Lower lobe of right lung (tissue), 2 donors: ENCODE data around the gene SNCA. TPM values are rescaled to one million over a fixed set of nuclear protein-coding genes. Genes with fewer than 3 reads are reported as not detected.

Experiments
- ATAC-seq, 2 donors: fragments of 200-7000 bp; cut with Tn5 transposase; one replicate each; pipeline ENCODE4 v1.9.1; 2020 to 2022; ENCODE audit warnings: mild to moderate bottlenecking in 2 of 2, moderate library complexity in 2 of 2
- DNase-seq: peaks from one replicate; pipeline ENCODE4 v3.0.0-alpha.2; 2020
- H3K27ac ChIP-seq: fragments of 200-600 bp; one replicate; pipeline ENCODE4 v1.8.0; 2022
- H3K27me3 ChIP-seq: fragments of 200-600 bp; one replicate; pipeline ENCODE4 v1.8.0; 2022; ENCODE audit warnings: low read depth
- H3K36me3 ChIP-seq: fragments of 200-600 bp; one replicate; pipeline ENCODE4 v1.8.0; 2022; ENCODE audit warnings: mild to moderate bottlenecking
- H3K4me1 ChIP-seq: fragments of 200-600 bp; one replicate; pipeline ENCODE4 v1.8.0; 2022
- H3K4me3 ChIP-seq: fragments of 200-600 bp; one replicate; pipeline ENCODE4 v1.8.0; 2022; ENCODE audit warnings: mild to moderate bottlenecking
- H3K9me3 ChIP-seq: fragments of 200-600 bp; one replicate; pipeline ENCODE4 v1.8.0; 2022
- intact Hi-C: fragments of 100-400 bp; cut with DNase I; formaldehyde crosslinking; loops from one replicate; pipeline ENCODE4 v1.11.0; 2022
- total RNA-seq: library from RNA; stranded (reverse); fragmentation: NEBNext Ultra II Directional; extraction: Animal tissue kit (Norgen Biotek cat#: 25700); gene quantifications from one replicate; pipeline ENCODE4 v1.2.1, GENCODE V29; 2021
- TF ChIP-seq, protein P1 (sequence below): fragments of 200-600 bp; IDR thresholded peaks from one replicate; pipeline ENCODE4 v1.8.0; 2022; ENCODE audit warnings: antibody characterized with exemption, mild to moderate bottlenecking
- donor health status: DM: no; HTN: yes; CAD: no; lungs with severe emphysema.

Gene SNCA
- total RNA-seq, 1 donor from 2014 or later = 7.8 TPM

DNA sequence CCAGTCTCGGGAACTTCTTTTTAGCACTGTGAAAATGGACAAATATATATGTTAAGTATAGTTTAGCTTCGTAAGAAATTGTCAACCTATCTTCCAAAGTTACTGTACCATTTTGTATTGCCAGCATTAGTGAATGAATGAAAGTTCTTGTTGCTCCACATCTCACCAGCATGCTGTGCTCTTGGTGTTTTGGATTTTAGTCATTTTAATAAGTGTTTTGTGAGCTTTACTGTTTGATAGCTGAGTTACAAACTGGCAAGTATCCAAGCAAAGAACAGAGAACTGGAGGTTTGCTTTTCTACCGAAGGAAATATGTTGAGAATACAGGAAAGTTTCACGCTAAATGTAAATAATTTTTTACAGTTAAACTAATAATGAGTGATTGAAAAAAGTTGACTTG lies 33.0 kb downstream of the SNCA start:
- Histone ChIP-seq H3K4me3 (no peak overlapping the region), H3K27me3 (no peaks in the 10 kb centered on the region), H3K9me3 (no peaks in the 10 kb centered on the region), H3K27ac (no peak overlapping the region), H3K36me3 (no peaks in the 10 kb centered on the region), H3K4me1 (no peaks in the 10 kb centered on the region)
- ATAC-seq = no peak
- TF ChIP-seq, protein P1, sequence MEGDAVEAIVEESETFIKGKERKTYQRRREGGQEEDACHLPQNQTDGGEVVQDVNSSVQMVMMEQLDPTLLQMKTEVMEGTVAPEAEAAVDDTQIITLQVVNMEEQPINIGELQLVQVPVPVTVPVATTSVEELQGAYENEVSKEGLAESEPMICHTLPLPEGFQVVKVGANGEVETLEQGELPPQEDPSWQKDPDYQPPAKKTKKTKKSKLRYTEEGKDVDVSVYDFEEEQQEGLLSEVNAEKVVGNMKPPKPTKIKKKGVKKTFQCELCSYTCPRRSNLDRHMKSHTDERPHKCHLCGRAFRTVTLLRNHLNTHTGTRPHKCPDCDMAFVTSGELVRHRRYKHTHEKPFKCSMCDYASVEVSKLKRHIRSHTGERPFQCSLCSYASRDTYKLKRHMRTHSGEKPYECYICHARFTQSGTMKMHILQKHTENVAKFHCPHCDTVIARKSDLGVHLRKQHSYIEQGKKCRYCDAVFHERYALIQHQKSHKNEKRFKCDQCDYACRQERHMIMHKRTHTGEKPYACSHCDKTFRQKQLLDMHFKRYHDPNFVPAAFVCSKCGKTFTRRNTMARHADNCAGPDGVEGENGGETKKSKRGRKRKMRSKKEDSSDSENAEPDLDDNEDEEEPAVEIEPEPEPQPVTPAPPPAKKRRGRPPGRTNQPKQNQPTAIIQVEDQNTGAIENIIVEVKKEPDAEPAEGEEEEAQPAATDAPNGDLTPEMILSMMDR = no peak
- DNase-seq = no peak
- intact Hi-C loops = no loop called here

DNA sequence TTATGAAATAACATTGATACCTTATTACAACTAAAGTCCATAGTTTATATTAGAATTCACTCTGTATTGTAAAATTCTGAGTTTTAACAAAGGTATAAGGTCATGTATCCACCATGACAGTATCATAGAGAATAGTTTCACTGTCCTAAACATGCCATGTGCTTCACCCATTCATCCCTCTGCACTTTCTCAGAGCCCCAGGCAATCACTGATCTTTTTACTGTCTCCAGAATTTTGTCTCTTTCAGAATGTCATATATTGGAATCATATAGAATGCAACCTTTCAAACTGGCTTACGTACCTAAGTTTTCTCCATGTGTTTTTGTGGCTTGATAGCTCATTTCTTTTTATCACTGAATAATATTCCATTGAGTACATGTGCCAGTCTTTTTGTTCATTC lies 33.9 kb downstream of the SNCA start:
- TF ChIP-seq, protein P1 = no peak
- no peak for ATAC-seq
- H3K27me3 ChIP-seq = no peaks in the 10 kb centered on the region

DNA sequence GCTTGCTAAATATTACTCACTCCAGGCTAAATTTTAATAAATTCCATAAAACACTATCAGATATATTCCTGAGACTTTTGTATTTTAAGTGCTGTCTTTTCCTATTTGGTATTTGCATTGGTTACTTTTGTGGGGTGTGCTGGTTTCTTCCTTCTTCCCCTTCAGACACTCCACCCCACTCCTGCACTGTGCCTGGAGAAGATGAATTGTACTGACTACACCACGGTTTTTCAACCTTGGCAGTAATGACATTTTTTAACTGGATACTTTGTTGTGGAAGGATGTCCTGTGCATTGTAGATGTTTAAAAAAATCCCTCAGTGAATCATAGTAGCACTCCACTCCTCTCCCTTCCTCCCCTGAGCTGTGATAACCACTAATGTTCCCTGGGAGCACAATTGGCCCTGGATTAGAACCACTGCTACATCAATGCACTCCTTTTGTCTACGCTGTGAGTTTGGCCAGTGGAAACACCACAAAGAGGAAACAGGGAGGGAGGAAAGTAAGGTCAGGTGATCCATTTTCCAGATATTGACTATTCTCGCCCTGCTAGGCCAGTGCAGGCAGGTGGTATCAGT lies 36.3 kb downstream of the SNCA start:
- no peak for ATAC-seq
- Histone ChIP-seq H3K9me3 (no peaks in the 10 kb centered on the region), H3K36me3 (no peaks in the 10 kb centered on the region), H3K4me1 (no peaks in the 10 kb centered on the region), H3K4me3 (no peak overlapping the region), H3K27ac (no peak overlapping the region), H3K27me3 (no peaks in the 10 kb centered on the region)
- intact Hi-C loops = no loop called here
- TF ChIP-seq, protein P1 = no peak
- no peak for DNase-seq

More for the DNA sequence above, 33.9 kb downstream of the SNCA start:
- Histone ChIP-seq H3K4me1 (no peaks in the 10 kb centered on the region), H3K9me3 (no peaks in the 10 kb centered on the region), H3K4me3 (no peak overlapping the region), H3K36me3 (no peaks in the 10 kb centered on the region), H3K27ac (no peak overlapping the region)
- no peak for DNase-seq
- intact Hi-C loops = no loop called here

- Histone ChIP-seq H3K27ac (no peak overlapping the region), H3K27me3 (no peaks in the 10 kb centered on the region), H3K9me3 (no peaks in the 10 kb centered on the region), H3K36me3 (no peaks in the 10 kb centered on the region), H3K4me3 (no peak overlapping the region), H3K4me1 (no peaks in the 10 kb centered on the region)
- DNase-seq = no peak
- TF ChIP-seq, protein P1 = no peak
- intact Hi-C loops = no loop called here
- no peak for ATAC-seq
Observed at GRCh38 chr4:89800012-89800516, 36.9 kb downstream of the SNCA start.

DNA sequence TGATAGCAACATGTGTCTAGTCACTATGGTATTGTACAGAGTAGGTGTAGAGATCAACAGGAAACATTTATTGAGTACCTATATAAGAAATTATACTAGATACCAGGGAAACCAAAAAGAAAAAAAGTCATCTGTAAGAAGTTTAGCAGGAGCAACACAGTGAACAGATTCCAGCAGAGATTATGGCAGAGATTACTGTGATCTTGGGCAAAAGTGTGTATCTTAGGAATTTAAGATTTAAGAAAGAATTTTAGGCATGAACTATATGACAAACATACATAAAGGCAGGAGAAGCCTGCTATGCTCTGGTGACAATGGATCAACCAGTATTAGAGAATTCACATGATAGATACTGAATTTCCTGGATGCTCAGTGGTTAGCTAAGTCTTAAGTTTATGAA lies 37.9 kb downstream of the SNCA start:
- intact Hi-C loops = no loop called here
- Histone ChIP-seq H3K27ac (no peak overlapping the region), H3K36me3 (no peaks in the 10 kb centered on the region), H3K4me1 (no peaks in the 10 kb centered on the region), H3K9me3 (no peaks in the 10 kb centered on the region), H3K27me3 (no peaks in the 10 kb centered on the region), H3K4me3 (no peak overlapping the region)
- DNase-seq (no peak), ATAC-seq (no peak)
- TF ChIP-seq, protein P1 = no peak
